Non-pigmented ciliary epithelial cell (primary cell): Measurements from ENCODE around the gene NEK11.
"Not testable (repeated sequence)": the region's sequence is repeated elsewhere in the genome, so short reads cannot be mapped to it uniquely, and the experiment has no call there.

Source experiments
- DNase-seq: peaks from one replicate; pipeline ENCODE4 v3.0.0-alpha.2; 2010; ENCODE audit warnings: low read depth

NEK11 gene

GRCh38 chr3:131361066-131361463, 334.4 kb downstream of the NEK11 start:
- not testable (repeated sequence) for DNase-seq

DNA sequence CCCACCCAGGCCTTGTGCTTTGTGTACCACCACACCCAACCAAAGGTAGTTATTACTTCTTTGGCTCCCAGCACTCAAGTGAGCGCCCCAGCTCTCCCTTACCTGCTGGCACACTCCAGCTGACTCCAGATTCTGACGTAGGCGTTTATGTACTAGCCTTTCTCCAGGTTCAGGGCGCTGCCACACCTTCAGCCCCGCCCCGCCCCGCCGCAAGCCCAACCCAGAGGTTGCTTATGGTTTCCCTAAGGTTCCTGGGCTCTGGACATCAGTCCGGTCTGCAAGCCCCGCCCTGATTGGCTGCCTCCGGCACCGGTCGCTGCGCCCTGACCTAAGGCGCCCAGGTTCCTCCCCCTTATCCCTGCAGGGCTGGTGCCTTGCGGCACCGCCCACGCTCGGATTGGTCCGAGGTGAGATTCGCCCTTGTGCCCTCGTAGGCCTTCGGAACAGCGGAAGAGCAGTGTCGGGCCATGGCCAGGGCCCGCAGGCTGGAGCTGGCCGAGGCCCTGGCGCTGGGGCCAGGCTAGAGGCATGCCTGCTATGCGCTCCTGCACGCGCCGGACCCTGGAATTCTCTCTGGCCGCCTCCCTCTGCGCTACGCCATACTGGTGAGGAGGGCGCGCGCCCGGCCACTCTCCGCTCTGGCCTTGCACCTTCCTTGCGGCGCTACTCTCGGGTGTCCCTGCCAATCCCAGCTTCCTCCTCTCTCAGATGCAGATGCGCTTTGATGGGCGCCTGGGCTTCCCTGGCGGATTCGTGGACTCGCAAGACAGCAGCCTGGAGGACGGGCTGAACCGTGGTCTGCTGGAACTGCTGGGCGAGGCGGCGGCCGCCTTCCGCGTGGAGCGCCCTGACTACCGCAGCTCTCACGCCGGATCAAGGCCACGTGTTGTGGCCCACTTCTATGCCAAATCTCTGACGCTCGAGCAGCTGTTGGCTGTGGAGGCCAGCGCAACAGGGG, 335.1 kb downstream of the NEK11 start:
- no peak for DNase-seq

DNA sequence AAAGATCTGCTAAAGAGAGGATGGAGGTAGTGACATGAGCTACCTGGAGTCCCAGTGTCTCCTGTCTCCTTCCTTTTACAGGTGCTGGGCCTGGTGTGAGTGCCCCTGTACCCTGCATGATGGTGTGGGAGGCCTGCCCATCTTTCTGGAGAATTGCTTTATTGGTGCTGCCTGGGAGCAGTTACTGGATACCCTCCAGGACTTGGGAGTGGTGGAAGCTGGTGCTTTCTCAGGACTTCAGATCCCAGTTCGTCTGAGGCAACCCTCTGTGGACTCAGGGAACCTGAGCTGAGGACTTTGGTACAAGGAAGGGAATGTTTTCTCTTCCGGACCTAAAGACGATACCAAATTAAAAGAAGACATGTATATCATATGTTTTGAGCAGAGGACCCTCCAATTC, 336.6 kb downstream of the NEK11 start:
- no peak for DNase-seq

- no peak for DNase-seq
Measured at GRCh38 chr3:131370935-131371687, 344.4 kb downstream of the NEK11 start.

- no peak for DNase-seq
Measured at GRCh38 chr3:131371688-131372066, 345.0 kb downstream of the NEK11 start.

- no peak for DNase-seq
Measured at GRCh38 chr3:131374741-131375140, 348.1 kb downstream of the NEK11 start.

GRCh38 chr3:131380821-131381444, 354.3 kb downstream of the NEK11 start:
- not testable (repeated sequence) for DNase-seq

- DNase-seq = peak; percentile 94
Measured at GRCh38 chr3:131381445-131382291, 355.0 kb downstream of the NEK11 start, which contains the start of gene NUDT16. Gene NUDT16 (plus strand): TSS chr3:131381774. CDS start chr3:131381805, 31 bp downstream.

DNA sequence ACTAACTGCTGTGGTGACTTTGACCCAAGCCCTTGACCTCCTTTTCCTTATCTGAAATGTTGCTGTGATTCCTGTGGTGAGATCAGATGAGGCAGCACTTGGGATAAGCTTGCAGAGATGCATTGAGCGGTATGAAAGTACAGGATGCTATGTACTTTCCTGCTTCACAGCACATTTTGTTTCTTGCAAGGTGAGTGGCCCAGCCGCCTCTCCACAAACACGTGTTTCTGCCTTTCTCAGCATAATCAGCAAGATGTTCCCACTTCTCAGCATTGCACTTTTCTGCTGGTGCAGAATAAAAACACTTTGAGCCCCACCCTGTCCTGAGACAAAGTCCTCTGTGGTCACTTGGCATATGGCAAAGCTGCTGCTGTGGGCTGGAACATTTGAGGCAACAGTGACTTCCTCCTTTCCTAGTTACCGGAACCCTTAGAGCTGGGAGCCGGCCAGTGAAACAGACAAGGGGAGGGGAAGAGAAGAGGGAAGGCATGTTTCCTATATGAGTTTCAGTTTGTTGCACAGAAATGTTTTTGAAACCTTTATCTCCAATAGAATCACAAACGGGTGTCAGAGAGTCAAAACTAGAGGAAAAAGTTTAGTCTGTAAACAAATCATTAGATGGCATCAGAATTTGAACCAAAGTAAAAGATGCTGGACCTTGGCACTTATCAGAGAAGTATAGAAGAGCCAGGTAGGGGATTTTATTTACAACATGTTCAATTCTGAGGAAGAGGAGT, 359.9 kb downstream of the NEK11 start:
- no peak for DNase-seq

DNA sequence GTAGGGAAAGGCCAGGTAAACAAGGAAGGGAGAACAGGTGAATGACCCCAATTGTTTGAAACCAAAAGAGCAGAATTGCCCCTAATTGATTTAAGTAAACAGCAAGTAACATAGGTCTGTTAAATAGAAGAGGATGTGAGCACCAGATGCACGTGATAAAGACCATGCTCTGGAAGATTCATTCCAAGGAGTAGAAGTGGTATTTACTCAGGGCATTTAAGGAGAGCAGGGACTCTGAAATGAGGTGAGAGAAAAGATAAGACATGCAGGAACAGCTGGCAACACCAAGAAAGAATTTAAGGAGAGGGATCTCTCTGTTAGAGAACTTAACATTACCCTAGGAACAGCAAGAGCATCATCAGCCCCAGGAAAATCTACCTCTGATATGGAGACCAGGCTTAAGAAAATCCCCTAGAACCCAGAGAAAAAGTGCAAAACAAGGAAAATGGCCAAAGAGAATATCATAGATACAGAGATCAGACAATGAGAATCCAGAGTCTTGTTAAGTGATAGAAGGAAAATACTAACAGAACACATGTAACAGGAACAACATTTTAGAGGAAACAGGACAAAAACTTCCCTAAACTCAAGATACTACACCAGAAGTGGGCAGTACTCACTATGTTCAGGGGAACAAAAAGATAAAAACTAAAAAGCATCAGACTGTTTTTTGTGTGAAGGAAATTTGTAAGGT, 361.3 kb downstream of the NEK11 start:
- no peak for DNase-seq

DNA sequence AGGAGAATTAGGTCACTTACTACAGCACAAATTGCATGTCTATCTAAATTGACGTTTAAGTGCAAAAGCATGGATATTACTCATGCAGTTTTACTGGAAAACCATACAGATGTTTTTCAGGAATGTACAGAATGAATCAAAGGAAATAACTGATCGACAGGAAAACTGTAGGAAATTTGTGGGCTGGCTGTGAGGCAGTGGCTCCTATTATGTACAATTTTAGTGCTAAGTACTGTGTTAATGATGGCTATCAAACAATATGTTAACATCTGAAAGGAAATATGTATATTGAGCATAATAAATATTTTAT, 361.8 kb downstream of the NEK11 start:
- DNase-seq = no peak

GRCh38 chr3:131390331-131390730, 363.7 kb downstream of the NEK11 start:
- DNase-seq = no peak

DNA sequence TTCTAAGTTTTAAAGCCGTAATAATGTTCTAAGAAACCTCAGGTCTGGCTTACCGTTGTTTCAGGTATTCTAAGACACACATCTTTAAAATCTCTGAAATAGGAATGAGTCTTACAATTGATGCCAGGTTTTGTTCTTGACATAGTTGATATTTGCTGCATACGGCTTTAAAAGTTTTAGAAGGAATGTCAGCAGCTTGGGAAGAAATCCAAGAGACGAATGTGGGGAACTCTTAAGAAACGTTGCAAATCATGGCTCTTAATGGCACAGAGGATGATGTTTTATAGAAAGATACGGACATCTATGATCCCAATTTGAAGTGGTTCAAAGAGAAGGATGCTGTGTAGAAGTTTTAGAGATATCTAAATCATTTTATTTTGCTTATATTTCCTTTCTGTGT, 366.4 kb downstream of the NEK11 start:
- no peak for DNase-seq

- DNase-seq = no peak
Measured at GRCh38 chr3:131393868-131394267, 367.2 kb downstream of the NEK11 start.

DNA sequence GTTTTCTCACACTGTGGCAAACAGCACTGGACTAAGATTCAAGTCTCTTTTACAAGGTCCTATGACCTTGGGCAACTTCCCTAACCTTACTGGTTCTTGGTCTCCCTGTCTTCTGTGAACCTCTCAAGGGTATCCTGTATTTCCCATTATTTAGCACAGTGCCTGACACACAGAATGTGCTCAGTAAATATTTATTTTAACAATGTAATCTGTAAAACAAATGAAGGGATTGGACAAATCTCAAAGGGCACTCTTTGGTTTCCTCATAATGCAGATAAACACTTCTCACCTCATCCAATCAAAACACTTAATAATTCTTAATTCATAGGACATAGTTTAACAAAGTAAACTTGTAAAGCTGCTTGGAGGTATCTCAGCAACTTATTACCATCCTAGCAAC, 367.7 kb downstream of the NEK11 start:
- DNase-seq = no peak

DNA sequence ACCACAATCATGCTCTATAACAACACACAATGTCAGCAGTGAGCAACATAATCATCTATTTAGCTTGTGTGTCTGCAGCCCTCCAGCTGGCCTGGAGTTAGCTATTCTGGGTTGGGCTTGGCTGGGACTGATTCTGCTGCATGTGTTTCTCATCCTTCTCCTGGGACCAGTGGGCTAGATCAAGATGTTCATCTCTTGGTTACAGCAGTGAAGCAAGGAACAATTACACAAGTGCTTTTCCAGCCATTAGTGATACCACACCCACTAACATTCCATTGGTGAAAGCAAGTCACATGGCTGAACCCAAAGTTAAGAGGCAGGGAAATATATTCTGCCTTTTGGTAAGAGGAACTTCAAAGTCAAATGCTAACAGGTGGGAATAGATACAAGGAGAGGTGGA, 369.5 kb downstream of the NEK11 start:
- DNase-seq = no peak

- no peak for DNase-seq
Measured at GRCh38 chr3:131397889-131398288, 371.2 kb downstream of the NEK11 start.
